Measurements from ENCODE around the gene AGPAT1. TPM values are rescaled to one million over a fixed set of nuclear protein-coding genes. Genes with fewer than 3 reads are reported as not detected.

Gene AGPAT1
- total RNA-seq, 2 donors from 2014 or later, result 54.8 to 58.1 TPM

DNA sequence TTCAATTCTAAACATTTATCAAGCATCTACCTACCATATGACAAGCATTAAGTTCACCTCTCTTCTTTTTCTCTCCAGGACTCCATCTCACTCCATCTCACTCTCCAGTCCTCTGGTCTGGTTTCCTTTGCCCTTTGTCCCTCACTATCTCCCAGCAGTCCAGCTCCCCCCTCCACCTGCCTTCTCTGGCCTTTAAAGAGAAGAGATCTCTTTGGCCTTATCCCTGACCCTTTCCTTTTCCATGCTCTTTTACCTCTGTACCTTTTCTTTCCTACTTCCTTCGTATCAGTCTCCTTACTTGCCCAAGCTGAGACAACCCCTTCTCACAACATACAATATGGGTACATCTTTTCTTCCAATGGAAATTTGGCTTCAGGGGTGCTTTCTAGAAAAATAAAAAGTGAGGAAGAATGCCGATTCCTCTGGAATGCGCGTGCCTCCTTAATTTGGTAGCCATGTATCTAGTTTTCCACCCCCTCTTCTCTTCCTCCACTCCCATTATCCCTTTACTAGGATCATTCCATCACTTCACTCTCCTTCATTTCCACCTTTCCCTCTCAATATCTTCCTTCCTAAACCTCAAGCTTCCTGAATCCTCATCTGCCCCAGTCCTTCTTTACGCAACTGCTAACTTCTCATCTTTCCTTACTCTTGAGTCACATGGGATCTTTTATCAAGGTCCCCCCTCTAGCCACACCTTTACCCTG lies 745 bp upstream of the AGPAT1 start:
- intact Hi-C loops (cut with DNase I), result no loop called here
- no peak for DNase-seq
- peak in 1 of 2 donors; percentile 1 for ATAC-seq

DNA sequence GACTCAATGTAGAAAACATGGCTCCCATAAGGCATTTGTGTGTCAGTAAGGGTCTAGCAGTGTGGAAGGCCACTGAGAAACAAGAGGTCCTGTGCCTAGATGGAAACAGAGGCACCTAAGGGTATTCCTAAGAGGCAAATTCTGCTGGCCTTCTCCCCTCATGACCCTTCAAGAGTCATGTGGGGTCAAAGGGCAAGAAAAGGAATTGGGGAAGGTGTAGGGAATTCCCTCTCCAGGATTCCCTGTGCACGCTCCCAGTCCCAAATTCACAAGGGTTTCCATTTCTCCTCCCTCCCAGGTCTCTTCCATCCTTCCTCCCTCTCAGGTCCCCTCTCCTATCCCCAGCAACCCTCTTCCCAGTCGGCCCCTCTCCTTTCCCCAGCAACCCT lies 568 bp downstream of the AGPAT1 start:
- DNase-seq (no peak), ATAC-seq (no peak)
- intact Hi-C loops (cut with DNase I), result no loop called here

DNA sequence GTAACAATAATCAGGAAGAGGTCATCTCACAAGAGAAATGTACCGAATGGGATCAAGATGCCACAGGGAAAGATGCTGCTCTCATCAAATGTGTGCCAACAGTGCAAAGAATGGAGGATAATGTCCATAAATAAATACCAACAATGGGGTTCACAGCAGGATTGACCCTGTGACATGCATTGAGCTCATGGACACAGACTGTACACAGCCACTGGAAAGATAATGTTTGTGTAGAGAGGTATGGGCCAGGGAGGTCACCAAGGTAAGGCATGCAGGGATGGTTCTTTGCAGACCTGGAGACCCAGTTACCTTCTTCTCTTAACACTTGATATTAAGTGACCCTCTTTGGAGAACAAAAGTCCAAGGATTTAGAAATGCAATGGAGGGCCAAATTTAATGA lies 1.5 kb downstream of the AGPAT1 start:
- DNase-seq (no peak), ATAC-seq (no peak)
- intact Hi-C loops (cut with DNase I), result no loop called here

DNA sequence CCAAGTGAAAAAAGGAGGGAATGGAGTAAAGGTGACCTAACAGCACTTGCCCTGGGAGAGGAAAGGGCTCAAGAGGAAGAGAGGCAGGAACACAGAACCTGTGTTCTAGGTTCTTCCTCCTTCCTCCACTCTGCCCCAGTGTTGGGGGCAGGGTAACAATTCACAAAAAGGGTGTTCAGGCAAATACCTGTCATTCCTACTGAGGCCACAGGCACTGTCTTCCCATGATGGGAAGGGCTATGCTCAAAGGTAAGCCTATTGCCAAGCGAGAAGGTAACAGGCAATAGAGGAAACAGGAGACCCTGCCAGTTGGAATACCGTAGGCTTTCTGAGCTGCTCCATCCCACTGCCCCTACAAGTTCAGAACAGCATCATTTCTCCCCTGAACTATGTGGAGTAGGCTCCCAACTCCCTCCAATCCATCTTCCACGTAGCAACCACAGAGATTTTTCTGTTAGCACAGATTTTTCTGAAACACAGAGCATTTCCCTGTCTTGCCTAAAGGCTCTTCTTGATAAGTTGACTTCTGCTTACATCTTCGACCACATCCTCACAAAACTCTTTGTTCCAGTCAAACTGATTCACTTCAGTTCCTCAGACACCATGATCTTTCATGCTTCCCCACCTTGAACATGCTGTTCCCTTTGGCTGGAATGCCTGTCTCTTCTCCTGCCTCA lies 2.7 kb downstream of the AGPAT1 start:
- intact Hi-C loops (cut with DNase I), result no loop called here
- no peak for ATAC-seq

DNA sequence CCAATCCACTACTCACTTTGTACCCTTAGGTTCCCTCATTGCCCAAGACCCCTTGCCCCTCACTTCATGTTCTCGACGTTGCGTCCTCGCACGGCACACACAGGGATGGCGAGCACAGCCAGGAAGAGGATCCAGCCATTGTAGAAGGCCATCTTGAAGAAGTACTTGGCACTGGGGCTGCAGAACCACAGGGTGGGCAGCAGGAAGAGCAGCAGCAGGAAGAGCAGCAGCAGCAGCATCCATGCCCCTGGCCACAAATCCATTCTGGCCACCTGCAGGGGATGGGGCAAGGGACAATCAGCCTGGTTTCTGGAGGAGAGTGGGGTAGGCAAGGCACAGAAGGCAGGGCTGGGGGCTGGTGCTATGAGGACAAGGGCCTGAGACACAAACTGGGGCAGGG lies 4.7 kb downstream of the AGPAT1 start:
- intact Hi-C loops (cut with DNase I), result no loop called here
- no peak for DNase-seq
- ATAC-seq, result no peak

More for the DNA sequence above, 2.7 kb downstream of the AGPAT1 start:
- DNase-seq, result no peak

DNA sequence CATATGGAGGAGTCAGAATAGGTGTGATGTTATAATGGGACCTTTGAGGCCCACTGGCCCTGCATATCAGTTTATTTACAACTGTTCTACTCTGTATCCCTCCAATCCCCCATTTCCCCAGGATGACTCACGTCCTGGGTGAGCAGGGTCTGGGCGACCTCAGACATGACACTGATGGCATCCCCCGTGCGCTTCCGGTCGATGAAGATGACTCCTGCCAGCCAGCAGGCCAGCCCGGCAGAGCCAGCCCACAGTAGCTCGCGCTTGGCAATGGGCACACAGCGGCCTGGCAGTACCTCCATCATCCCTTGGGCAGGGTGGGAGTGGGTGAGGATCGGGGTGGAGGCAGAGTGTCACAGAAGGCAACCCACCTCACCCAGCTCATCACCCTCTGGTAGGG lies 5.6 kb downstream of the AGPAT1 start:
- intact Hi-C loops (cut with DNase I), result no loop called here
- DNase-seq (no peak), ATAC-seq (no peak)

DNA sequence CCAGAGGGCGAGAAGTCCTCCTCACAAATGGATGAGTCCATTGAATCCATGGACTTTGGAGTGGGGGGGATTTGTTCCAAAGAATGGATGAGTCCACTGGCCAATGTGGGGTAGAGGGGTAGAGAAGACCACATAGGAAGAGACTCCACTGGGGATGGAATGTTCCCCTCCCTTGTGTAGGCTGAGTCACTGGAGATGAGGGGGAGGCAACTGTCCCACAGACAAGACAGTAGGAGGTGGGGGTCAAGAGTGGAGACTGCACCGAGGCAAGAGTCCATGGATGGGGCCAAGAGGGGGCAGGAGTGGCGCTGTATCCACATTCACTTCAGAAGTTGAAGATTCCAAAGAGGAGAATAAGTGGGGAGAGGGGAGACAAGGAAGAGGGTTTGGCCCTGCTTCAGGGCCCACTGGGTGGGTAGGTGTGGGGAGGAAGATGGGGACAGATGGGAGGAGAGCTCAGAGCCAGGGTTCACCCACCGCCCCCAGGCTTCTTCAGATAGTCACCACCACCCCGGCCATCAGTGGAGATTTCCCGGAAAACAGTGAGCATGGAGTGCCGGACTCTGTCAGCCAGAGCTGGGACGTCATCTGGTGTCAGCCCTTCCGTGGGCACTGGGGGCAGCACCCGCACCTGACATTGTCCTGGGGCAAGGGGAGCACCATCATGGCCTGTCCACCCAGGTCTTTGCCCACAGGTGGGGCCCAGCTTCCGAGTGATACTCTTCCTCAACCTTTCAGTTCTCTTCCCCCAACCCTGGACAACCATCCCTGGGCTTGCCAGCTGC lies 6.9 kb downstream of the AGPAT1 start:
- ATAC-seq (peak in 1 of 2 donors; percentile 21), DNase-seq (no peak)
- intact Hi-C loops (cut with DNase I), result no loop called here

DNA sequence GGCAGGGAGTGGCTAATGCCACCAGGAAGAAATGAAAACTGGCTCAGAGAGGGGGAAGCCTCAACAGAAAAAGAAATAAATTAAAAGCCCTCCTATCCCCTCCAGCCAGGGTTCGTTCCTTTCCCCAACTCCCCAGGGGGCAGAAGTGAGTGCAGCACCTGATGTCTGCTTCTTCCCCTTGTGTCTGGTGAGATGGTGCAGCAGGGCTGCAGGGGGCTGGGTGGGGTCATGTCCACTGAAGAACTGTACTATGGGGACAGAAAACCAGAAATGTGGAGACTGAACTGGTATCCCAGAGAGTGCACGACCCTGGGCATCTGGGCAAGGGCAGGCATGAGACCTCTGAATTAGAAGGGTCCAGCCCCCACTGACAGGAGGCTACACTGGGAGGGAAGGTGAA lies 7.5 kb downstream of the AGPAT1 start:
- intact Hi-C loops (cut with DNase I), result no loop called here
- ATAC-seq (no peak), DNase-seq (no peak)

DNA sequence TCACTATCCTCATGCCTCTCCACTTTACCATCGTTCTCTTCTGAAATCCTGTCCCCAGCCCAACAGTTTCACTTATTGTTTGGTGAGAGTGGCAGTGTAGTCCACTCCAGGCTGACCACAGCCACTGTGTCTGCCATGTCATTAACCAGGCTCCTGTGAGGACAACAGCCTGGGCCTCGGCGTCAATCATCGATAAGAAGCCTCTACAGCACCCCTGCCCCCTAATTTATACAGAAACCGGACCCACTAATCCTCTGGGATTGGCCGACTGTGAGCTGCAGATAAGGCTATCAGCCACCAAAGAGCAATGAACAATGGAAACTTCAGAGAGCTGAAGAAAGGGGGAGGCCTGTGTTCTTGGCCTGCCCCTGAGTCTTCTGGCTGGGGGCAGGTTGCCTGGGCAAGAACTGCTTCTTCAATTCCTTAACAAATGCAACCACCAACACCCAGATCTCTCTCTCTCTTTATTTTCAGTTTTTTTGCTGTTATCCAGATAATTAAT lies 8.1 kb downstream of the AGPAT1 start:
- no peak for ATAC-seq
- intact Hi-C loops (cut with DNase I), result no loop called here
- DNase-seq, result no peak

DNA sequence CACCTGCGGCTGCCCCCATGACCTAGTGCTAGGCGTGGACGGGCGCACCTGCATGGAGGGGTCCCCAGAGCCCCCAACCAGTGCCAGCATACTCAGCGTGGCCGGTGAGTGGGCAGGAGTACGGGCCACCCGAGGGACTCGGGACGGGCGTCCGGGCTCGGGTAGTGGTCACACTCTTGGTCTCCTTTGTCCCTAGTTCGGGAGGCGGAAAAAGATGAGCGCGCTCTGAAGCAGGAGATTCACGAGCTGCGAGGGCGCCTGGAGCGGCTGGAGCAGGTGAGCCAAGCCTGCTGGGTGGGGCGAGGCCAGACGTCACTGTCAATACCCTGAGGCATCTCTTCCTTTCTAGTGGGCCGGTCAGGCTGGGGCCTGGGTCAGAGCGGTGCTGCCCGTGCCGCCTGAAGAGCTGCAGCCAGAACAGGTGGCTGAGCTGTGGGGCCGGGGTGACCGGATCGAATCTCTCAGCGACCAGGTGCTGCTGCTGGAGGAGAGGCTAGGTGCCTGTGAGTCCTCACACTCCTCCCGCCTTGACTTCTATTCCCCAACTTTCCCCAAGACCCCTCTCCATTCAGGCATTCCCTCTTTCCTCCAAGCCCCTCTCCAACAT lies 8.6 kb downstream of the AGPAT1 start:
- ATAC-seq, result no peak
- intact Hi-C loops (cut with DNase I), result no loop called here
- no peak for DNase-seq

DNA sequence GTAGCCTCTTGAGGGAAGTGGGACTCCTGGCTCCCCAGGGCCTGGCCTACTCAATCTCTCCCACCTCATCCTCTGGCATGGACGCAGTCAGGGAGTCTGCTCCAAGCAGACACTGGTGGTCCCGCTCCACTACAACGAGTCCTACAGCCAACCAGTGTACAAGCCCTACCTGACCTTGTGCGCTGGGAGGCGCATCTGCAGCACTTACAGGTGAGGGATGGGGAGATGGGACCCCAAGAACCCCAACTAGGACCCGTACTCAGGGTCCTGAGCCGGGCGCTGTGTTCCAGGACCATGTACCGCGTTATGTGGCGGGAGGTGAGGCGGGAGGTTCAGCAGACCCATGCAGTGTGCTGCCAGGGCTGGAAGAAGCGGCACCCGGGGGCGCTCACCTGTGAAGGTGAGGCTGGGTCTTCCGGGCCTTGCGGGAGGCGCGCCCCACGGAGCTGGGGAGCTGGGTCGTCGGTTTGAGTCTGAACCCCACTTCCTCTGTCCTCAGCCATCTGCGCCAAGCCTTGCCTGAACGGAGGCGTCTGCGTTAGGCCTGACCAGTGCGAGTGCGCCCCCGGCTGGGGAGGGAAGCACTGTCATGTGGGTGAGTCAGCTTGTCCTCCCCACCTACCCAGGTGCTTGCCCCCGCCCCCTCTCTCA lies 9.3 kb downstream of the AGPAT1 start:
- ATAC-seq, result no peak
- intact Hi-C loops (cut with DNase I), result no loop called here
- DNase-seq, result no peak

DNA sequence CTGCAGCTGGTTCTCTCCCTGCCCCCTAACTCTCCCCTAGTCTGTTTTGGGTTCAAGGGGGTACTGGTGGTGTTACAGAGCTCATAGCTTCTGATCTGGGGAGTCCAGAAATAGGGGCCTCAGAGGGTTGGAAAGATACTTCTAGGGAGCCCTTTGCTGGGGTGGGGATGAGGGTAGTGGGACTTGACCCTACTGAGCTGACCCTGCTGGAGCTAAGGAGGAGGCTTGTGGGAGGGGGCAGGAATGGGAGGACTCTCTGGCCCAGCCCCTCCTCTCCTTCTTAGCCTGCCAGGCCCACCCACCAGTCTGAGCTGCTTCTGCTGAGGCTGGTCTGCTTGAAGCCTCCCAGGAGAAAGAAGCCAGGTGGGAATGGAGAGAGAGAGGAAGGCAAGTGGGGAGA lies 11.6 kb downstream of the AGPAT1 start, which contains the start of gene EGFL8:
Gene EGFL8 (plus strand): TSS at position 301 of the 400 bp plus-strand sequence. CDS start 1,571 bp downstream, outside the sequence.
- ATAC-seq, result no peak
- DNase-seq, result no peak
- intact Hi-C loops (cut with DNase I), result no loop called here

DNA sequence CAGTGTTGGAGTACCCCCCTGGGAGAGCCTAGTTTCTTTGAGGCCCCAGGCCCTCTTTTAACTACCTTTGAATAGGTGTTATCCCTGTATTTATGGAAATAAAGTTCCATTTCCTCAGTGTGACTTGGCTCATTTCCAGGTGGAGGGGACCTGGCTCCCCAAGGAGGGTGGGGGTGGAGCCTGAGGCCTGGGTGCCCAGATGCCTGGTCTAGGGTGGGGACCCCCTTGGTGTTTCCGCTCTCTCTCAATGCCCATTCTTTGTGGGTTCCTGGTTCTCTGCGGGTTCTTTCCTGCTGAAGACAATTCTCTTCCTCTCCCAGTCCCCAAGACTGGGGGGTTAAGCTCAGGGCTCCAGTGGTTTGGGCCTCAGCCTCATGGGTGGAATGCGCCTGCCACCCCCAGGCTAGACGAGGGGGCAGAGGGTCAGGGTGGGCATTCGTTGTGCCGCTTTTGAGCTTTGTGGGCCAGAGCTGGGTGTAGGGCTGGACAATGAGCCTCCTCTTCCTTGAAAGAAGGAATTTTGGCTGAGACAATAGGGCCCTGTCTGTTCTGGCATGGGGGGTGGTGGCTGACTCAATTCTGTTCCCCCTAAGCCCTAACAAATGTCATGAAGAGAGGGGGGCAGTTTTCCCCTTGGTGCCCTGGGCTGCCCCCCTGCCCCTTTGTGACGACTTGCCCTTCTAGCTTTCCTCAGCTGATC lies 12.2 kb downstream of the AGPAT1 start:
- DNase-seq, result no peak
- peak; percentile 14 to 44 for ATAC-seq
- intact Hi-C loops (cut with DNase I), result no loop called here

DNA sequence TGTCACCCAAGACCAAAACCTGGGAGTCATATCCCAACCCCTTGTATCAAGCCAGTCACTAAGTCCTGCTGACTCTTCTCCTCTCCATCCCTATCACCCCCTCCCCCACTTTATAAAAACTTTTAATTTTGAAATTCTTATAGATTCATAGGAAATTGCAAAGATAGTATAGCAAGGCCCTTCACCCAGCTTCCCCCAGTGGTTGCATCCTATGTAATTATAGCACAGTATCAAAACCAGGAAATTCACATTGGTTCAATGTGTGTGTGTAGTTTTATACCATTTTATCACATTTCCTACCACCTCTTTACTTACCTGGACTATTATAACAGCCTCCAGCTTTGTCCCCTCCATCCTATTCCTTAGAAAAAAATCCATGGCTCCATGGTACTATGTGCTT lies 17.8 kb downstream of the AGPAT1 start:
- DNase-seq (no peak), ATAC-seq (no peak)
- intact Hi-C loops (cut with DNase I), result no loop called here

DNA sequence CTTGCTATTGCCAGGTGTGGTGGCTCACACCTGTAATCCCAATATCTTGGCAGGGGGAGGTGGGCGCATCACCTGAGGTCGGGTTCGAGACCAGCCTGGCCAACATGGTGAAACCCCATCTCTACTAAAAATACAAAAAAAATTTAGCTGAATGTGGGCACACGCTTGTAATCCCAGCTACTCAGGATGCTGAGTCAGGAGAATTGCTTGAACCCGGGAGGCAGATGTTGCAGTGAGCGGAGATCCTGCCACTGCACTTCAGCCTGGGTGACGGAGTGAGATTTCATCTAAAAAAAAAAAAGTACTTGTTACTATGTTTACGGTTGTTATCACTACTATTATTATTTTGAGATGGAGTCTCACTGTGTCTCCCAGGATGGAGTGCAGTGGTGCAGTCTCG lies 19.0 kb downstream of the AGPAT1 start:
- intact Hi-C loops (cut with DNase I), result no loop called here
- DNase-seq (no peak), ATAC-seq (no peak)

DNA sequence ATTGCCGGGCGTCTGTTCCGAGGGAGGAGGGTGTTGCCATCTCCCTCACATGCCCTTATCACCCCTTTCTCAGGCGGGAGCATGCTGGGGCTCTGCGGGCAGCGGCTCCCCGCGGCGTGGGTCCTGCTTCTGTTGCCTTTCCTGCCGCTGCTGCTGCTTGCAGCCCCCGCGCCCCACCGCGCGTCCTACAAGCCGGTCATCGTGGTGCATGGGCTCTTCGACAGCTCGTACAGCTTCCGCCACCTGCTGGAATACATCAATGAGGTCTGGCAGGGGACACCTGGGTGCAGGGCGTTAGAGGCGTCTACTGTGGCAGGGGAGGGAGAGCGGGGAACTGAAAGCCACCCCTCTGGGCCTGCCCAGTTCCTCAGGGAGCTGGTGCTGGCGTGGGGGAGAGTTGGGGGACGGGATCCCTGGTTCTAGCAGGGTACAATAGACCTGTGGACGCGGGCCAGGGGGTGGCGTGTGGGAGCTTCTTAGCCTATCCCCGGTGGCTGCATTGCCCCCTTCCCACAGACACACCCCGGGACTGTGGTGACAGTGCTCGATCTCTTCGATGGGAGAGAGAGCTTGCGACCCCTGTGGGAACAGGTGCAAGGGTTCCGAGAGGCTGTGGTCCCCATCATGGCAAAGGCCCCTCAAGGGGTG lies 21.2 kb downstream of the AGPAT1 start:
- ATAC-seq (peak; percentile 63 to 66), DNase-seq (peak; percentile 72)
- intact Hi-C loops (cut with DNase I), result loop anchor here in 1 of 2 donors (2.0 kb wide), 2 partner anchors 36 to 68 kb away; no protein-coding TSS in a partner anchor

DNA sequence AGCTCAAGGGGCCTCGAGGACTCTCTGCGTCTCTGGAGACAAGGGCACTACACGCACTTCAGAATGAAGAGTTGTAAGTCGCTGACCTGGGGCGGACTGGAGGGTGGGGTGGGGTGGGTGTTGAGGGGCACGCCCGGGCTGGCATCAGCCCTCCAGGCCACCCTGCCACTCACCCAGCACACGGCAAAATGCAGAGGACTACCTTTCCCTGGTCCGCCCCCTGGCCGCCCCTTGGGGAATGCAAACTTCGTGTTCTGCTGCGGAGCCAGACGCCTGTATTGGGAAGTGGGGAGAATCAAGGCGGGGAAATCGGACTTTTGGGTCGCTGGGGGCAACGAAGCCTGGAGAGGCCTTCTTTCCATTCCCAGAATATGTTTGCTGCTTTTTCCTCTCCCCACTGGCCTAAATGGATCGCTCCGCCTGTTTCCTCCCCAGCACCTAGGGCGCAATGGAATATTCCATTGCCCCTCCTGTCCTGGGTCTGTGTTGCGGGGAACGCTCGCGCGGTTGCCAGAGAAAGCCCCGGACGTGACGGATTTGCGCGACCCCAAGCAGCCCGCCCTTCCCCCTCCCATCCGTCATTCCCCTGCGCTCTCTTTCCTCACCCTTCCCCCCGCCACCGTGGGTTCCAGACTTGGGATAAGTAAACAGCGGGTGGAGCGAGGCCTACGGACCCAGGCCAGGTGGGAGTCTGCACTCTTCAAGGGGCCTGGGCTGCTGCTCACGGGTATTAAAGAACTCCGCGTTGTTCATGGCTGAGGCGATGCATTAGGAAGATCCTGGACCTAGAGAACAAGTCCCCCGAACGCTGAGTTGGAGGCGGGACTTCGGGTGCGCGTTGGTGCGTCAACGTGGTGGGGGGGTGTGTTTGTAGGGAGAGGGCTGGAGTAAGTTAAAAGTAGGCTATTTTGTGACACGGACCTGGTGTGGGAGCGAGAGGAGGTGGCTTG lies 22.0 kb downstream of the AGPAT1 start, which contains the start of gene PPT2:
Gene PPT2 (plus strand): TSS at position 578 of the 950 bp plus-strand sequence. CDS start 454 bp downstream, outside the sequence.
- peak; percentile 94 for DNase-seq
- peak; percentile 88 to 91 for ATAC-seq
- intact Hi-C loops (cut with DNase I), result loop anchor here in 1 of 2 donors (2.0 kb wide), 2 partner anchors 35 to 67 kb away; no protein-coding TSS in a partner anchor

Measured in left cardiac atrium (tissue), 4 donors.